HFF-Myc (cell line): ENCODE data around the gene GAGE12J.
"Not testable (repeated sequence)": the region's sequence is repeated elsewhere in the genome, so short reads cannot be mapped to it uniquely, and the experiment has no call there.

ENCODE experiments used
- DNase-seq: peaks from one replicate; pipeline ENCODE4 v3.0.0-alpha.2; 2011; ENCODE audit warnings: low read depth; ENCODE audit errors: extremely low read depth
- H3K4me3 ChIP-seq: replicated peaks from 2 replicates; pipeline ENCODE4 v1.5.1; 2011; ENCODE audit warnings: low read depth, mild to moderate bottlenecking, control low read depth, low read length
- CTCF ChIP-seq: IDR thresholded peaks from 2 replicates; pipeline ENCODE4 v1.5.1; 2012; ENCODE audit warnings: mild to moderate bottlenecking, low read depth, low read length, control low read depth; ENCODE audit errors: missing control alignments

The GAGE12J gene

GRCh38 chrX:49310371-49310770 is 11.5 kb upstream of the GAGE12J start:
- no peak overlapping the region for H3K4me3 ChIP-seq
- no peak for DNase-seq
- no peak for TF ChIP-seq CTCF

- no peak overlapping the region for H3K4me3 ChIP-seq
- no peak for DNase-seq
- TF ChIP-seq CTCF: no peak
These were observed 9.7 kb upstream of the GAGE12J start for GRCh38 chrX:49312176-49312575.

GRCh38 chrX:49316085-49316484 is 5.8 kb upstream of the GAGE12J start:
- no peak for DNase-seq
- no peak for TF ChIP-seq CTCF
- H3K4me3 ChIP-seq: no peak overlapping the region

- not testable (repeated sequence) for H3K4me3 ChIP-seq, DNase-seq
These were observed 429 bp downstream of the GAGE12J start for GRCh38 chrX:49322266-49322665.

- DNase-seq, H3K4me3 ChIP-seq: not testable (repeated sequence)
These were observed 1.9 kb downstream of the GAGE12J start for GRCh38 chrX:49323735-49324134.

GRCh38 chrX:49330421-49330820 is 8.6 kb downstream of the GAGE12J start:
- not testable (repeated sequence) for H3K4me3 ChIP-seq, DNase-seq

GRCh38 chrX:49331282-49331681 is 9.4 kb downstream of the GAGE12J start, which contains the start of gene GAGE13:
Gene GAGE13, plus strand, starts transcription at chrX:49331582. Its CDS starts 1,156 bp downstream, at chrX:49332738.
- not testable (repeated sequence) for H3K4me3 ChIP-seq, DNase-seq

- not testable (repeated sequence) for H3K4me3 ChIP-seq, DNase-seq
These were observed 10.0 kb downstream of the GAGE12J start for GRCh38 chrX:49331841-49332240.

GRCh38 chrX:49341449-49341848 is 19.6 kb downstream of the GAGE12J start:
- not testable (repeated sequence) for H3K4me3 ChIP-seq, DNase-seq

- DNase-seq, H3K4me3 ChIP-seq: not testable (repeated sequence)
These were observed 22.8 kb downstream of the GAGE12J start for GRCh38 chrX:49344496-49345175.

GRCh38 chrX:49345402-49345801 is 23.6 kb downstream of the GAGE12J start:
- not testable (repeated sequence) for DNase-seq, H3K4me3 ChIP-seq

- not testable (repeated sequence) for DNase-seq, H3K4me3 ChIP-seq
These were observed 24.3 kb downstream of the GAGE12J start for GRCh38 chrX:49346150-49346549.
